SK-N-MC (cell line): ENCODE measurements around the gene USF1.

Experiments
- DNase-seq: peaks from one replicate; pipeline ENCODE4 v3.0.0-alpha.2; 2011; ENCODE audit warnings: low read depth, low spot score
- H3K27ac ChIP-seq: fragments of 200-600 bp; sonication (generic); 2 replicates; pipeline ENCODE4 v1.5.1; 2016; ENCODE audit warnings: mixed run types
- H3K36me3 ChIP-seq: fragments of 200-600 bp; sonication (generic); 2 replicates; pipeline ENCODE4 v1.6.1; 2017; ENCODE audit warnings: antibody characterized with exemption, low read length, mixed read lengths; ENCODE audit not compliant: insufficient read depth
- H3K4me3 ChIP-seq: fragments of 200-600 bp; sonication (generic); 2 replicates; pipeline ENCODE4 v1.5.1; 2016
- H3K9ac ChIP-seq: fragments of 200-600 bp; sonication (generic); 2 replicates; pipeline ENCODE4 v1.8.0; 2017; ENCODE audit warnings: mixed run types, mixed read lengths; ENCODE audit not compliant: insufficient read length
- H3K9me3 ChIP-seq: fragments of 200-600 bp; sonication (generic); 2 replicates; pipeline ENCODE4 v1.6.1; 2017; ENCODE audit warnings: low read depth, mild to moderate bottlenecking, antibody characterized with exemption, low read length, moderate library complexity, mixed read lengths
- EZH2 ChIP-seq: fragments of 200-600 bp; sonication (generic); IDR thresholded peaks from one replicate; pipeline ENCODE4 v1.6.1; 2017; ENCODE audit warnings: antibody characterized with exemption
- FOXP2 ChIP-seq: optimal IDR thresholded peaks from 2 replicates; pipeline ENCODE3; 2011; ENCODE audit warnings: mild to moderate bottlenecking, moderate library complexity; ENCODE audit not compliant: insufficient read depth; ENCODE audit errors: extremely low read length, control extremely low read depth
- POLR2AphosphoS5 ChIP-seq: IDR thresholded peaks from 2 replicates; pipeline ENCODE4 v1.6.1; 2012; ENCODE audit warnings: mild to moderate bottlenecking, low read depth, low read length, borderline replicate concordance

Gene USF1

DNA sequence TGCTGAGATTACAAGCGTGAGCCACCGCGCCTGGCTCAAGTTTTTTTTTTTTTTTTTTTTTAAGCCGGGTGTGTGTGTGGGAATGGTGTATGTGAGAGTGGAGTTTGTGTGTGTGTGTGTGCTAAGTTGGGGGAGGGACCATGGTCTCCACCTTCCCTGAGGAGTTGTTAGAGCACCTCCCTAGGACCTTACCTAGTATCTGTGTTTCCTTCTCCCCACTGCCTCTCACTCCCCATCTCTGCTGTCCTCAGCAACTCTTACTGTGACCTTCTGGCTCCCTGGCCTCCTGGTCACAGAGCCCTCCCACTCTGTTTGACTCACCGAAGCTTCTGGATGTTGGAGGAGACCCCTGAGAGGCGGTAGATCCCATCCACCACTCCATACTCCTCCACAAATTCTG is 13.5 kb upstream of the USF1 start:
- Histone ChIP-seq H3K9me3 (no peaks in the 10 kb centered on the region), H3K27ac (no peak overlapping the region), H3K9ac (no peak overlapping the region), H3K4me3 (no peak overlapping the region), H3K36me3 (no peaks in the 10 kb centered on the region)
- TF ChIP-seq FOXP2 (no peak), EZH2 (no peak), POLR2AphosphoS5 (no peak)
- DNase-seq: no peak

DNA sequence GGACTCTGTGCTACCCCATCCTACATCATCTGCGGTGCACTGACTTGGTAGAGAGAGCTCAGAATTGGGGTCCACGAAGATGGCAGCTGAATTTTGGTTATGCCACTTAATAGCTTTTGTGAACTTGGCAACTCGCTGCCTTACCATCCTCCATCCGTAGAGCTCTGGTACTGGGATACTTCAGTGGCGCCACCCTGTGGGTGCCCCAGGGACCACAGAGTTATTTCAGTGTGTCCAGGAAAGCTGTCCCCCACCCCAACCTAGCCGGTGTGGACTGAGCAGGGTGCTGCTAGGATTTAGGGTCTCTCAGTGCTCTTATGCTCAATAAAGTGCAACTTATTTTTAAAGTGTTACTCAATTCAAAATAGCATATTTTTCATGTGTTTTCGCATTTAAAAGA is 9.0 kb upstream of the USF1 start:
- no peak for DNase-seq
- H3K4me3 ChIP-seq: no peak overlapping the region
- TF ChIP-seq EZH2 (no peak), FOXP2 (no peak), POLR2AphosphoS5 (no peak)
- H3K27ac ChIP-seq: no peak overlapping the region
- no peak overlapping the region for H3K9ac ChIP-seq
- no peaks in the 10 kb centered on the region for H3K36me3 ChIP-seq
- H3K9me3 ChIP-seq: no peaks in the 10 kb centered on the region

DNA sequence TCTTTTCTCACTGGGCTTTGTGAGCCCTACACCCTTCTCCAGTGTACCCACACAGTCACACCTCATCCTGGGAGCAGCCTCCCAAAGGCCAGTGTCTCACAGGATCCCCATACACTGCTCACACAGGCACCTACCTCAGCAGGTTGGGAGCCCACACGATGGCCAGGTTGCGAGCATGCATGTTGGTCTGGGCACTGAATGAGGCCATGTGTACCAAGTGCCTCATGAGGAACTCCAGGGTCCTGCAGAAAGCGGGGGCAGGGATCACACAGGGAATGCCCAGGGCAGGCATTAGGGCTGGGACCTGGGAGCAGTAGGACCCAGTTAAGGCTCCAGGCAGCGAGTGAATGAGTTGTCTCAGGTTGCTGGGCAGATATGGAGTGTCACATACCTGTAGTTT is 8.5 kb upstream of the USF1 start:
- no peaks in the 10 kb centered on the region for H3K9me3 ChIP-seq
- H3K4me3 ChIP-seq: no peak overlapping the region
- DNase-seq: no peak
- no peak overlapping the region for H3K9ac ChIP-seq
- H3K27ac ChIP-seq: no peak overlapping the region
- H3K36me3 ChIP-seq: no peaks in the 10 kb centered on the region
- TF ChIP-seq EZH2: no peak
- no peak for TF ChIP-seq FOXP2
- no peak for TF ChIP-seq POLR2AphosphoS5

DNA sequence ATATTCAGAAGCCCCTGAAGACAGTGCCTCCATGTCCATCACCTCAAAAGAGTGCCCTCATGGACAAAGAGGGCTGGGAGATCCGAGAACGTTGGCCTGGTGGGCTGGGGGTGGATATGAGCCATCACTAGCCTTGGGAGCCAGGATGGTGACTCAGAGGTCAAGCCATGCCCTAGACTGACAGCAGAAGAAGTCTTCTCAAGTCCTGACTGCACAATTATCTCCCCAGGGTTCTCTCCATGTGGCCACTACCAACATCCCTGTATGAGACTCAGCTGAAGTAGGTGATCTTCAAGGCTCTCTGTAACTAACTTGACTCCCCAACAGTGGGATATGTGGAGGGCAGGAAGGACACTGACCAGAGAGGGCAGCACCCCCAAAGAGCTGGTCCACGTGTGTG is 7.1 kb upstream of the USF1 start:
- H3K36me3 ChIP-seq: no peaks in the 10 kb centered on the region
- H3K4me3 ChIP-seq: no peak overlapping the region
- no peak for TF ChIP-seq POLR2AphosphoS5
- H3K9ac ChIP-seq: no peak overlapping the region
- no peaks in the 10 kb centered on the region for H3K9me3 ChIP-seq
- no peak for DNase-seq
- no peak overlapping the region for H3K27ac ChIP-seq

DNA sequence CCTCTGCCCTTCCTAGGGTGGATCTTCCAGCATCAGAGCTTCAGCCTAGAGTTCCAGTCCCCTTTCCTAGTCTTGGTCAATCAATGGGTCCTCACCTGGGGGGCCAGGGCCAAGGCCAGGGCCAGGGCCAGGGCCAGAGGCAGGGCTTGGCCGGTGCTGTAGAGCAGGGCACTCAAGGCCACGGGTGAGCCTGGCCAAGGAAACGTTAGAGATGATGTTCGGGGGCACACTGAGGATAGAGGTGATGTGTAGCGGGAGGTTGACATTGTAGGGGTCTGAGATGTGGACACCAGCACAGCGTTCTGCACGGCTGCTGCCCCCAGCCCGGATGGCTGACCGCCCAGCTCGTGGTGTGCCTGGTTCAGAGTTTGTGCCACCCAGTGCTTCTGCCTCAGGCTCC is 5.4 kb upstream of the USF1 start:
- Histone ChIP-seq H3K4me3 (no peak overlapping the region), H3K27ac (no peak overlapping the region), H3K9ac (no peak overlapping the region), H3K36me3 (no peaks in the 10 kb centered on the region), H3K9me3 (no peaks in the 10 kb centered on the region)
- DNase-seq: no peak
- TF ChIP-seq POLR2AphosphoS5: no peak
- TF ChIP-seq FOXP2: no peak
- TF ChIP-seq EZH2: no peak

DNA sequence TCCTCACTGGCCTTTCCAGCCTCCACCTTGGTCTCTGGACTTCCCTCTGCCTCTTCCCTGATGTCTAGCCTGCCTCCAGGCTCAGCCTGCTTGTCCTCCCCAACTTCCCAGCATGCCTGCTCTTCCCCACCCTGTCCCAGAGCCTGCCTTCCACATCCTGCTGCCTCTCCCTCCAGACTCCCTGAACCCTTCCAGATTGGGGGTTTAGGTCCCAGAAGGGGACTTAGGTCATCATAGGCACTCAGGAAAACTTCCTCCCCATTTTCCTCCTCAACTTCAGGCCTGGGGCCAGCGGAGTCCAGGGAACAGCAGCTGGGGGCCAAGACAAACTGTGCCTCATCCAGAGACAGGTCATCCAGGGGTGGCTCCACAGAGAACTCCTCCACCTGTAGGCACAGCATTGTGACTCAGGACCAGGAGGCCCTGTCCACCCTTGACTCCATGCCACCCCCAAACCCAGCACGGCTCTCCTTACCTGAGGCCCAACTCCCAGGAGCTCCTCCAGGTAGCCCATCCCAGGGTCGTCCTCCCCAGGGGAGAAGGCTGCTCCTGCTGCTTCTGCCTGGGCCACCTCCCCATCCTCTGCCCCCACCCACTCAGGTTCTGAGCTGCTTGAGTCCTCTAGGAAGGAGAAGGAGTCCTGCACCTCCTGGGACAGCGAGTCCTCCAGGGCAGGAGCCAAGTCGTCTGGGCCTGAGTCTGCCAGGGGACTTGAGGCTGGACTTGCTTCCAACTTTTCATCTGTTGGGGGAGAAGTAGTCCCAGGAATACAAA is 3.4 kb upstream of the USF1 start:
- H3K9ac ChIP-seq: no peak overlapping the region
- TF ChIP-seq FOXP2 (no peak), POLR2AphosphoS5 (no peak), EZH2 (no peak)

DNA sequence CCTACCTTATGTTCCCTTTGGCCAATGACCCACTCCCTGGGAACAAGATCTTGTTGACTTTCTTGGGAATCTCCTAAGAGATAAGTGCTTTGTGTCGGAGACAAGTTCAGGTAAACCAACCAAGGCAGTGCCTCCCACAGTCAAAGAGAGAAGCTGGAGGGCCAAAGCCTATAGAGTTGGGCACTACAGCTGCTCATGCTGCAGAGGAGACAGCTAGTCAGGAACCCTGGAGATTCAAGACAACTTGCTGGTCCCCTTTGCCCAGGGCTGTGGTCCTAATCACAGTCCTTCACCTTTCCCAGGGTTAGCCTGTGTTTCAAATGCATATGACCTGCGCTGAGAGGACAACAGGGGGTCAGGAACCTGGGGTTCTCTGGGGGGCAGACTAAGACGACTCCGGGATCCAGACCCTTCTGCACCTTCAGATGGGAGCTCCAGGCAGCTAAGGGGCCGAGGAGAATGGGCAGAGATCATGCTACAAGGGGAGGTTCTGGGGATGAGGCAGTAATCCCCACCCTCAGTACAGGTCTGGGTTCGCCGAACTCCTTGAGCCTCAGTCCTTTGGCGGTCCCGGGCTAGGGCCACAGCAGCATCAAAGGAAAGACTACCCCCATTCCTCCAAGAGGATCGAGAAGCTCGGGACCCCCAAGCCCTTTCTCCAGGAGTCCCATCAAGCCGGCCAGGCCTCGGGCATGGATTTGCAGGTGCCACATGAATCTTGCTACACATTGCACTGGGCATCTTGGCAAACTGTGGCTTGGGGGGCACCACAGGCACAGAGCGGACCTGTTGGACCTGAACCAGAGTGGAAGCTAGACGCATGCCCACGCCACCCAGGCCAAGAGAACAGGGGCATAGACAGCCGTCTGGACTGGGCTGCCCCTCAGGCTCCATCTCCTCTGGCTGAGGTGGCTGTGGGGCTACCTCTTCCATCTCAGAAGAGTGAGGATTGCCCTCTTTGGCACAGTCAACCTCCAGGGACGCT is 2.0 kb upstream of the USF1 start:
- no peak for DNase-seq
- H3K36me3 ChIP-seq: peaks cover 5% of the 10 kb centered on the region; the same call in 1 of the 2 replicates

More for the DNA sequence above, 3.4 kb upstream of the USF1 start:
- H3K9me3 ChIP-seq: no peaks in the 10 kb centered on the region
- H3K4me3 ChIP-seq: no peak overlapping the region
- no peak for DNase-seq
- no peaks in the 10 kb centered on the region for H3K36me3 ChIP-seq
- H3K27ac ChIP-seq: no peak overlapping the region

DNA sequence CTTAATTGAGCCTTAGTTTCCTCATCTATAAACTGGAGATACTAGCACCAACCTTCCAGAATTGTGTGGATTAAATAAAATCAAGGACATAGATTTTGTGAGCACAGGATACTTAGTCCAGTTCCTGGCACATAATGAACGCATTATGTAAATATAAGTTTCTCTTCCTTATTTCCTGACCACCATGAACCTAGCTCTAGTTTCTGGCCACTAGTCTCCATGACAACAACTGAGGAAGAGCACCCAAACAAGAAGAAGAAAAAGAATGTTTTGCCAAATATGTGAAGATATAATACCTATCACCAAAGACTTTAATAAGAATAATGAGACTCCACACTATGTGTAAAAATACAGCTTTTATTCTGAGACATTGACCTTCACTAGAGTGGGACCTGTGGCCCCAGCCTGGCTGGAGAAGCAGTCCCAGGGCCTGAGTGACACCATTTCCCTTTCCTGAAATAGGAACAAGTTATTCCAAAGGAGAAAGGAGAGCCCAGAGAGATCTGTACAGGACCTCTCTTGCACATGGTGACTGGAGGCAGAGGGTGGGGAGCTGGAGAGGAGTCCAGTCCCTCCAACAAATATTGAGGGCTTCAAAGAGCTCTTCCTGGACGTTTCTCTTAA is 940 bp upstream of the USF1 start:
- TF ChIP-seq EZH2 (no peak), FOXP2 (no peak), POLR2AphosphoS5 (no peak)
- no peak for DNase-seq
- no peak overlapping the region for H3K9ac ChIP-seq
- H3K36me3 ChIP-seq: peaks cover 15% of the 10 kb centered on the region; the same call in 1 of the 2 replicates
- H3K27ac ChIP-seq: peak overlapping the region; percentile 95
- peak overlapping the region; percentile 80 for H3K4me3 ChIP-seq
- H3K9me3 ChIP-seq: no peaks in the 10 kb centered on the region

More for the DNA sequence above, 2.0 kb upstream of the USF1 start:
- H3K9me3 ChIP-seq: no peaks in the 10 kb centered on the region
- H3K4me3 ChIP-seq: no peak overlapping the region
- TF ChIP-seq POLR2AphosphoS5: no peak
- no peak for TF ChIP-seq EZH2
- no peak for TF ChIP-seq FOXP2
- no peak overlapping the region for H3K27ac ChIP-seq
- no peak overlapping the region for H3K9ac ChIP-seq
